Sigmoid colon (tissue), 4 donors: ENCODE data around the gene SS18.

ENCODE experiments used
- CTCF ChIP-seq, 4 experiments: fragments of 450-650 bp in 3 of 4; fragments of 200-600 bp in 1 of 4; IDR thresholded peaks; one replicate each; pipeline ENCODE4 v1.5.1; 2016 to 2019; ENCODE audit warnings: antibody characterized with exemption in 4 of 4, mild to moderate bottlenecking in 3 of 4, moderate library complexity in 2 of 4
- EP300 ChIP-seq, 4 donors: sonication (generic); formaldehyde crosslinking; IDR thresholded peaks; one replicate each; pipeline ENCODE4 v1.6.1; 2017; ENCODE audit warnings: antibody characterized with exemption in 4 of 4
- POLR2A ChIP-seq, 2 donors: fragments of 450-650 bp; IDR thresholded peaks; one replicate each; pipeline ENCODE4 v1.6.1; 2016; ENCODE audit warnings: antibody characterized with exemption in 2 of 2, mild to moderate bottlenecking in 2 of 2, moderate library complexity in 2 of 2

GRCh38 chr18:26014462-26014861 lies 76.0 kb downstream of the SS18 start:
- TF ChIP-seq POLR2A (IDR thresholded peaks at IDR 0.05) (no peak), CTCF (IDR thresholded peaks at IDR 0.05) (no peak), EP300 (IDR thresholded peaks at IDR 0.05) (no peak)
